ENCODE data around the gene FITM2. TPM values are rescaled to one million over a fixed set of nuclear protein-coding genes. Genes with fewer than 3 reads are reported as not detected.
"Not testable (repeated sequence)": the region's sequence is repeated elsewhere in the genome, so short reads cannot be mapped to it uniquely, and the experiment has no call there.

Gene FITM2
- total RNA-seq (ENCODE audit: insufficient read depth, low replicate concordance) = 8.7 TPM

- DNase-seq (ENCODE audit: low spot score) = peak; percentile 99
Observed at GRCh38 chr20:44310664-44311639, at the start of gene FITM2. Gene FITM2, minus strand, starts transcription at chr20:44311202. Its CDS starts 54 bp downstream, at chr20:44311148.

- no peak for DNase-seq (ENCODE audit: low spot score)
Observed at GRCh38 chr20:44360221-44360620, 49.2 kb upstream of the FITM2 start.

DNA sequence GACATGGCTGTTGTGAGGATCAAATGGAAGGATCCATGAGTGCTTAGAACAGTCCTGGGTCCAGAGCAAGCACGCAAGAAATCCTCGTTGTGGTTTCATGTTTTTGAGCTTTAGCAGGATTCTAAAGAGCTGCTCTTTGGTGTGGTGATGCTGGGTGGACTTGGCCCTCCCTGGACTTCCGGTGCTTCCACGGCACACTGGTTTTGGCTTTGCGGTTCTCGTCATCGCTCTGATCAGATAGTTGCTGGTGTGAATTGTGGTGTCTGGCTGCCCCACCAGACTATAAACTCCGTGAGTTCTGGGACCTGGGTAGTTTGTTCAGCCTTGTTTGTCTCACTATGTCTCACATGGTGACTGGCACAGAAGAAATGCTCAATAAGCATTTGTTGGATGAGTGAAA is 47.8 kb upstream of the FITM2 start:
- DNase-seq (ENCODE audit: low spot score) = no peak

GRCh38 chr20:44357555-44358125 is 46.6 kb upstream of the FITM2 start:
- no peak for DNase-seq (ENCODE audit: low spot score)

- no peak for DNase-seq (ENCODE audit: low spot score)
Observed at GRCh38 chr20:44357020-44357419, 46.0 kb upstream of the FITM2 start.

- no peak for DNase-seq (ENCODE audit: low spot score)
Observed at GRCh38 chr20:44356353-44356723, 45.3 kb upstream of the FITM2 start.

DNA sequence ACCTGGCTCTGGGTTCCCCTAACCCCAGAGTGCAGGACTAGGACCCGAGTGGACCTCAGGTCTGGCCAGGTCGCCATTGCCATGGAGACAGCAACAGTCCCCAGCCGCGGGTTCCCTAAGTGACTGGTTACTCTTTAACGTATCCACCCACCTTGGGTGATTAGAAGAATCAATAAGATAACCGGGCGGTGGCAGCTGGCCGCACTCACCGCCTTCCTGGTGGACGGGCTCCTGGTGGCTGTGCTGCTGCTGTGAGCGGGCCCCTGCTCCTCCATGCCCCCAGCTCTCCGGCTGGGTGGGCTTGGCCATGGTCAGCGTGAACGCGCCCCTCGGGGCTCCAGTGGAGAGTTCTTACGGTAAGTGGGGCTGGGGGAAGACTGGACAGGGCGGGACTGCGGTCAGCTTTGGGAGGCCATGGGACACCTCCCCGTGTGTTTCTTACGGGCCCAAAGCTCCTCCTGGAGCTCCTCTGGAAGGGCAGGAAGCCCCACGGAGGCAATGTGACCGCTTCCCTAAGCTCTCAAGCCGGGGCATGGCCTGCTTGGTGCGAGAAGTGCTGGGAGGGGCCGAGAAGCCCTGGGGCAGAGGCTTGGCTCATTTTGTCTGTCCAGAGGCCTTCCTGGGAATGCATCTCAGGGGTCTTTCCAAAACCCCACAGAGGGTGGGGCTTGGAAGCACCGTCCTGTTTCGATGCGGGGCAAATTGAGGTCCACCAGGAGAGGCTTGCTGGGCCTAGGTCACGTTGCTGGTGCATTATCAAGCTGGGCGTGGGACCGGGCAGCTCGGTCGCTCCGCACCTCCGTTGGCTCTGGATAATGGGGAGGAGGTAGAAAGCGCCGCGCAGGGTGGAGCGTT is 44.7 kb upstream of the FITM2 start, which contains the start of gene HNF4A:
Gene HNF4A, plus strand, starts transcription at position 202 of the 855 bp plus-strand sequence. Its CDS starts 106 bp downstream, at position 308.
- DNase-seq (ENCODE audit: low spot score) = no peak

GRCh38 chr20:44354979-44355497 is 44.0 kb upstream of the FITM2 start:
- no peak for DNase-seq (ENCODE audit: low spot score)

DNA sequence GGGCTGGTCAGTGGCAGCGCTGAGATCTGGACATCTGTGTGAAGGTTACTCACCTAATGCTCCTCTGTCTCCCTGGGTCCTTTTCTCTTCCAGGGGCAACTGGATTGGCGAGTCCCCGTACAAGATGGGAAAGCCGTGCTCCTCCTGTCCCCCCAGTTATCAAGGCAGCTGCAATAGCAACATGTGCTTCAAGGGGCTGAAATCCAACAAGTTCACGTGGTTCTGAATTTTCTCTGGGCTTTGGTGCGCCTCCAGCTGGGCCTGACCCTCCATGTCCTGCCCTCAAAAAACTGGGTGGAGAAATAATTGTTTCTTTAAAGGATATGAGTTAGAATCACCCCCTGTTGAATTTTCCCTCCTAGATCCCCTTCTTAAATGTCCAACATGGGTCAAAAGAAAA is 39.6 kb upstream of the FITM2 start:
- no peak for DNase-seq (ENCODE audit: low spot score)

GRCh38 chr20:44349349-44349748 is 38.3 kb upstream of the FITM2 start:
- DNase-seq (ENCODE audit: low spot score) = no peak

DNA sequence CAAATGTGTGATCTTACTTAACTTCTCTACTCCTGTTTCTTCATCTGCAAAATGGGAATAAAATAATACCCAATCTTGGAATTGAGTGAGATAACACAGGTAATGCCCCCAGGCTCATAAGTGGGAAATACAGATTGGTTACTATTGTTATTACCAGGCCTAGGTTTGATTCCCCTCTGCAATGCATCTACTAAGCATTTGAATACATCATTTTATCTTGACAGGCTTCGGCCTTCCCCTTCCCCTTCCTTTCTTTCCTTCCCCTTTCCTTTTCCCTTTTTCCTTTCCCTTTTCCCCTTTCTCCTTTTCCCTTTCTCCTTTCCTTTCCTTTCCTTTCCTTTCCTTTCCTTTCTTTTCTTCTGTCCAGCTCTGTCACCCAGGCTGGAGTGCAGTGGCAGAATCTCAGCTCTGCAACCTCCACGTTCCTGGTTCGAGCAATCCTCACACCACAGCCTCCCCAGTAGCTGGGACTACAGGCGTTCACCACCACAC is 37.2 kb upstream of the FITM2 start:
- no peak for DNase-seq (ENCODE audit: low spot score)

- DNase-seq (ENCODE audit: low spot score) = not testable (repeated sequence)
Observed at GRCh38 chr20:44345941-44346340, 34.9 kb upstream of the FITM2 start.

- no peak for DNase-seq (ENCODE audit: low spot score)
Observed at GRCh38 chr20:44345147-44345546, 34.1 kb upstream of the FITM2 start.

DNA sequence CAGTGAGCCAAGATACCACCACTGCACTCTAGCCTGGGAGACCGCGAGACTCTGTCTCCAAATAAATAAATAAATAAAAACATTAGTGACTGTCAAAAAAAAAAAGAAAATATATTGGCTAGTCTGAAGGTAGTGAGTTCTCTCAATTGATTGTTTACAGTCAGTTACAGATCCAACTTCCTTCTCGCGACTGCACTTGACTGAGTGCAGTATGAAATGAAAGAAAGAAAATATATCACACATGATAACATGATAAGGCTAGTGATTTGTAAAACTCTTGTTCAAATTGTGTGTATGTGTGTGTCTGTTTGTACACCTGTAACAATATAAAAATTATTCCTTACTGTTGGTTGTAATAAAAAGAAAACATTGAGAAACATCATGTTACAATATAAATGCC is 33.7 kb upstream of the FITM2 start:
- DNase-seq (ENCODE audit: low spot score) = no peak

DNA sequence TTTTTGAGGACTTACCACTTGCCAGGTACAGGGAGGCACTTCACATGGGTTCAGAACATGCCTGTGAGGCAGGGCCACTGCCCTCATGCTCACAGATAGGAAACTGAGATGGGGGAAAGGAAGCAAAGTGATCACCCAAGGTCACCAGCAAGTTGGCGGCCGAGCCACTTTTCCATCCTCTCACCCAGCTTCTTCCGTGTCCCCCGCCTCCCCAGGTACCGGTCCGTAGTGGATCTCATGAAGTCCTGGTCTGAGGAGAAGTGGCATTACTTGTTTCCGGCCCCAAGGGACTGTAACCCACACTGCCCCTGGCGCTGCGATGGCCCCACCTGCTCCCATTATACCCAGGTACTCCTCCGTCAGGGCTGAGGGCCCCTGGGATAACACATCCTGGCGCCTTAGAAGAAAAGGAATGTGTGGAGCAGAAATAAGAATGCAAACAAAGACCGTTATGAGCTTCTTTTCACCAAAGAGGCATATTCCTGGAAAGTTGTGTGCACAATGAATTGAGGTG is 32.2 kb upstream of the FITM2 start:
- no peak for DNase-seq (ENCODE audit: low spot score)

- peak; percentile 52 for DNase-seq (ENCODE audit: low spot score)
Observed at GRCh38 chr20:44342248-44342647, 31.2 kb upstream of the FITM2 start.

DNA sequence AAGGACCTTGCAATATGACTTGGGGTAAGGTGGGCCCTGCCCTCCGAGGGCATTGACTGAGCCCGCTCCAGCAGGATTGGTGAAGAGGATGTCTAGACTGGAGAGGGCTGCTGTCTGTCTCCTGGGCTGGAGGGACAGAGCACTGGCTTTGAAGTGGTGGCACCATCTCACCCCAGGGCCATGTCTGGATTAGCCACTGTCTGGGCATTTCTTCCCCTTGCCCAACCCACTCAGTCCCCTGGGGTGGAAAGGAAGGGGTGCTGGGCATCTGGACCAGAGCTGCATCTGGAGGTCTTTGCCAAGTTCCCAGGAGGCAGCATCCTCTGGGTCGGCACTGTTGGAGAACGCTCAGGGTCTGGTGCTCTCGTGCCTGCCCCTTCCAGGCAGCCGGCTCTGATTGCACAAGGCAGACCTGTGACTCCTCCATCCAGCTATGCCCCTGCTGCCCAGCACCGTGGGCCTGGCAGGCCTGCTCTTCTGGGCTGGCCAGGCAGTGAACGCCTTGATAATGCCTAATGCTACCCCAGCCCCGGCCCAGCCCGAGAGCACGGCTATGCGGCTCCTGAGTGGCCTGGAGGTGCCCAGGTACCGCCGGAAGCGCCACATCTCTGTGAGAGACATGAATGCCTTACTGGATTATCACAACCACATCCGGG is 25.9 kb upstream of the FITM2 start, which contains the start of gene R3HDML:
Gene R3HDML, plus strand, starts transcription at position 319 of the 656 bp plus-strand sequence. Its CDS starts 115 bp downstream, at position 434.
- no peak for DNase-seq (ENCODE audit: low spot score)

DNA sequence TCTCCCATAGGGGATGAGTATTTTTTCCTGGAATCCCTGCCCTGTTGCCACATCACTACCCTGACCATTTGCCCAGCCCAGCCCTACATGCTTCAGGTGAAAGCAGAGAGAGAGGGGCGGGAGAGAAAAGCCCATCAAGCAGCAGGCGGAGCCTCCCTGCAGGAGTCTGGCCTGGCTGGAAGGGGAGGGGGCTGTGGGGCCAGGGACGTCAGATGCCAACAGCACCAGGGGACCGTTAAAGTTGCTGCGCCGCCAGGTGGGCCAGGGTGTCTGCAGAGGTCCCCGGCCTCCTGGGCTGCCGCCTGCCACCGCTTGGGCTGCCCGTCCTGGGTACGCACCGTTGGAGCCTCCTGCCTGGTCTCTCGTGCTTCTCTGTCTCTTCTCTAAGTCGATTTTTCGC is 25.1 kb upstream of the FITM2 start:
- no peak for DNase-seq (ENCODE audit: low spot score)

DNA sequence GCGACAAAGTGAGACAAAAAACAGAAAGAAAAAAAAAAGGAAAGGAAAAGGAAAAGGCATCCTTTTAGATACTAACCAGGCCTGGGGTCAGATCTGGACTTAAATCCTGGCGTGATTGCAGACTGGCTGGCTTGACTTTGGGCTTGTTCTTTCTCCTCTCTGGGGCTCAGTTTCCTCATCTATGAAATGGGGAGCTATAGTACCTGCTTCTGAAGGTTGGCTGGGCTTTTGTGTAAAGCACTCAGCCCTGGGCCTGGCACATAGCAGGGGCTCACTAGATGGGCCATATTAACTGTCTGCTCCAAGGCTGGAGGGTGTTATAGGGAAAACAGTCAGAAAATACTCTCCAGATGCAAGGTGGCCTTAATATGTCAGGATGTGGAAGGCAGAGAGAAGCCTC is 24.7 kb upstream of the FITM2 start:
- DNase-seq (ENCODE audit: low spot score) = no peak

DNA sequence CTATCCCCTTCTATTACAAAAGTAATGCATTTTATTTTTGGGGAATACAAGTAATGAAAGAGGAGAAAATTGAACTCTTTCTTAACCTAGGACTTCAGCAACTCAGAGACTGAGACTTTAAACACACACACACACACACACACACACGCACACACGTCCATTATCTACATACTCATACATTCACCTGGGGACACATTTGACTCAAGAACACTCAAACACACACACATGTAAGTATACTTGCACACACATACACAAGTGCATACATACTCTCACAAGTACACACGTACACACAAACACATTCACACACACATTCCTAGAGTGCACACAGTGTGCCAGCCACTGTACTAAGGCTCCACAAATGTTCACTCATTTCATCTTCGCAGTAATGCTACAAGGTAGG is 23.7 kb upstream of the FITM2 start:
- DNase-seq (ENCODE audit: low spot score) = no peak

DNA sequence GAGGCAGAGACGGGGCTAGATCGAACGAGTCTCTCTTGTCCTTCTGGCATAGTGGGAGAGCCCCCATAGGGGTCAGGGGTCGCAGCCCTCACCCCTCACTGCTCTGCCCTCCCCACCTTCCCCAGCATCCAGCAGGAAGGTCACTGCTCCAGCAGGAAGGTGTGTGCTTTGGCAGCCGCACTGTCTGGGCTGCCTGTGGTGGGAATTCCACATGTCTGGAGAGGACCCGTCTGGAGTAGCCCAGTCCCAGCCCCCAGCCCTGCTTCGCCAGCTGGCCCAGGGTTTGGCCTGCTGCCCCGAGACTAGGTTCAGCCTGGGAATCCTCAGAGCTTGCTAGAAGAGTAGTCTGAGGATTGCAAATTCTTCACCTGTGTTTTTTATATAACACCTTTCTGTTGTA is 23.3 kb upstream of the FITM2 start:
- no peak for DNase-seq (ENCODE audit: low spot score)
